Right kidney (tissue), 1 donor: ENCODE results near the gene MAD1L1.
A peak's percentile ranks its signal among the peaks of the same experiment; 100 is the strongest.

Source experiments
- DNase-seq: peaks from one replicate; pipeline ENCODE4 v3.0.0-alpha.2; 2016

Gene MAD1L1

DNA sequence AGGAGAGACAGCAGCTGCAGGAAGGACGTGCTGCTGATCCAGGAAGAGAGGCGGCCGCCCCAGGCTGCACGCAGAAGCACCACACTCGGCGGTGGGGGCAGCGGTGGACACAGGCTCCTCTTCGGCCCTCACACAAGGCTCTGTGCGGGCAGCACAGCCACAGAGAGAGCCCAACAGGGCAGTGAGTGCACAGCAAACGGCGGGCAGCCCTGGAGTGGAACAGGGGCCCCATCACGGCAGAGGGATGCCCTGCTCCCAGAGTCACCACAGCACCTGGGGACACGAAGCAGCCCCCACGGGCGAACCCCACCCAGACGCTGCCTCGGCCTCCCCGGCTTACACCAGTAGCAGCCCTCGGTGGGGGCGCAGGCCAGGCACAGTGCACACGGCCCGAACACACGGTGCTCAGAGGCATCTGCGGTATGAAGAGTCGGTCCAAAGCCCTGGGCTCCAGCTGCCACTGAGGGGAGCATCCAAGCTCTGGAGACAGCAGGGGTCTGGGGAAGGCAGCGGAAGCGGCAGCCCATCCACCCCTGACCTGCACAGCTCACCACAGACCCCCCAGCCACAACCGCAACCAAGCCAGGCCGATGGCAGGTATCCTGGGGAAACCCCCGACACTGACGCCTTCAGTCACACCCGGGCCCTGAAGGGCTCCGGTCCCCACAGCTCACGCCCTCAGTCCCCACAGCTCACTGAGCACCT is 26.1 kb upstream of the MAD1L1 start:
- no peak for DNase-seq

DNA sequence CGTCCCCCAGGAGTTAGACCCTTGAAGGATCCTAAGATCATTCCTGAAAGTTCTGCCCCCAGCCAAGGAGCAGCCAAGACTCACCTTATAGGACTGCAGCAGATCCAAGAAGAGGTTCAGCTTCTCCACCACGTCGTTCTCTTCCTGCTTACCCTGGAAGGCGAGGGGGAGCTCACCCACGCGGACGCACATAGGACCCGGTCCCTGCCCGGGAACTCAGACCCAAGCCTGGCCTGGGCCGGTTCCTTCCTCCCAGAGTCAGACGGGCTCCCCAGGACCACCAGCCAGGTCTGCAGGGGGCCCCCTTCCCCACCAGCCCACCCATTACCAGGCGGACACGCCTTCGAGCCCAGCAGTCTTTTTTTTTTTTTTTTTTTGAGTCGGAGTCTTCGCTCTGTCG is 24.9 kb upstream of the MAD1L1 start:
- no peak for DNase-seq

DNA sequence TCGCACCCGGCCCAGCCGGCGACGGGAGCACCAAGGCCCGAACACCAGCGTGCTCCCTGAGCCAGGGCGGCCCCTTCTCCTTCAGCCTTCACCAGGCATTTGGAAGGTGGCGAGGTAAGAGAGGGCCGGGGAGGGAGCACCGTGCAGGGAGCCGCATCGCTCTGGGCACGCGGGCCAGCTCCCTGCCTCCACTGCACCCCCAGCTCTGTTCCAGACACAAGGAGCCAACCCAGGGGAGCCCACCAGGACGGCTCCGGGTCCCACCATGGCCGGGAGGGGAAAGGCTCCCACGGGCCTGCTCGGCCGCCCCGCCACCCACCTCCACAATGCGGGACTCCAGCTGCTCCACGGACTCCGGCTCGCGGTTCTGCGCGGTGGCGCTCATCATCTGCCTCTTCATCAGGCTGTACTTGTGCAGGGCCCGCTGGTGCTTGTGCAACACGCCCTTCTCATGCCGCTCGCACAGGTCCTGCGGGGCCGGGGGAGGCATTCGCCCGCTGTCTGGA is 24.4 kb upstream of the MAD1L1 start:
- DNase-seq = no peak

DNA sequence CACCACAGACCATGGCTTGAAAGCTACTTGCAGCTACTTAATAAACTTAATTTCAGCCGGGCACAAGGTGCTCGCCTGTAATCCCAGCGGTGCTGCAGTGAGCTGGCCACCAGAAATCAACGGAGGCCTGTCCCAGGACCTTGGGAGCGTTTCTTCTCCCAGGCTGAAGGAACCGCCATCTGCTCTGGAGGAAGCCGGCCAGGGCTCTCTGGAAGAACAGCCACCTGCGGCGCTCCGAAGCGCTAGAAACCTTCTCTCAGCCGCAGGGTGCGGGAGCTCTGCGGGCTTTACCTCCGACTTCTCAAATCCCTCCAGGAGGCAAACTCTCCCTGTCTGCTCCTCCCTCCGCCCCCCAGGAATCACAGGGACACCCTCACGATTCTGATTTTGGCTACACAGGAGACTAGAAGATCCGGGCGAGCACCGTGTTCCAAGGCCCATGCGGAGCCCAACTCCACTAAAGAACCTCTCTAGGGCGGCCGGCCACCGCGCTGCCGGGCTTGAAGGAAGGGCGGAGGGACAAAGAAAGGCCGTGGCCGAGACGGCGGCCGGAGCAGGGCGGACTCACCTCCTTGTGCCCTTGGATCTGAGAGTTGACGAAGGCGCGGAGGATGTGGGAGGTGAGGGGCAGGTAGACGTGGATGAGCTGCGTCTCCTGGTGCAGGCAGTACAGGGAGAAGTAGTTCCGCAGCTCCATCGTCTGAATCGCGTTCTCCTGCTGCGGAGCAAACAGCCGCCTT is 23.7 kb upstream of the MAD1L1 start:
- no peak for DNase-seq

DNA sequence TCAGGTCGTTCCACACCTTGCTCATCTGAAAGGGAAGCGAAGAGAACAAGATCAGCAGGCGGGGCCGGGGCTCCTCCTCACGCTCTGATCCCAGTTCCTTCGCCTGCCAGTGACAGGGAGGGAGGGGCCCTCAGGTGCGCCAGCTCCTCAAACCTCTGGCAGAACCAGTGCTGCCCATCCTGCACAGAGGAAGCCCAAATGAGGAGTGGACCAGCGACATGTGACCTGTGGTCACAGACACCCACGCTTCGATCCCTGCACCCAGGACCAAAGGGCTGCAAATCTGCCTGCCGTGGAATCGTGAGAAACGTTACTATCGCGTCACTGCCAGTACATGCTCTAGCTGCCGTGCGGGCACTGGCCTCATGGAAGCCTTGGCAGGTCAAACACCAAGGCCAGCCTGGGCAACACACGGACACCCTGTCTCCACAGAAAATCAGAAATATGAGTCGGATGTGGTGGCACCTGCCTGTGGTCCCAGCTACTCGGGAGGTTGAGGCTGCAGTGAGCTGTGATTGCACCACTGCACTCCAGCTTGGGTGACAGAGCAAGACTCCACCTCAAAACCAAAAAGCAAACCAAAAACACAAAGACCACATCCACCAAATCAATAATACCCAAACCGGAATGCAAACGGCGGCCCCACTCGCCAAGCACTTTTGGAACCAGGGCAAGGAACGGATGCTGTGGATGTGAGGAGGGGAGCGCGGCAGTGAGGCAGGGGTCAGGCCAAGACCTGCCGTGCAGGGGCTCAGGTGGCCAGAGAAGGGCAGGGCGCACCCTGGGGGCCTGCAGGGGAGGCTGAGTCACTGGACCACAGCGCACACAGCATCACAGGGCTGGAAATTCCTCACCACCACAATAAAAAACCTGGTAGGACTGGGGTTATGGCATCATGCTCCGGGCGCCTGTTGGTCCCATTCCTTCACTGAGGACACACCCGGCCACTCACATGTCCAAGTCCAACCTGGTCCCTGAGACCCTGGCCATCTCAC is 22.7 kb upstream of the MAD1L1 start:
- no peak for DNase-seq

DNA sequence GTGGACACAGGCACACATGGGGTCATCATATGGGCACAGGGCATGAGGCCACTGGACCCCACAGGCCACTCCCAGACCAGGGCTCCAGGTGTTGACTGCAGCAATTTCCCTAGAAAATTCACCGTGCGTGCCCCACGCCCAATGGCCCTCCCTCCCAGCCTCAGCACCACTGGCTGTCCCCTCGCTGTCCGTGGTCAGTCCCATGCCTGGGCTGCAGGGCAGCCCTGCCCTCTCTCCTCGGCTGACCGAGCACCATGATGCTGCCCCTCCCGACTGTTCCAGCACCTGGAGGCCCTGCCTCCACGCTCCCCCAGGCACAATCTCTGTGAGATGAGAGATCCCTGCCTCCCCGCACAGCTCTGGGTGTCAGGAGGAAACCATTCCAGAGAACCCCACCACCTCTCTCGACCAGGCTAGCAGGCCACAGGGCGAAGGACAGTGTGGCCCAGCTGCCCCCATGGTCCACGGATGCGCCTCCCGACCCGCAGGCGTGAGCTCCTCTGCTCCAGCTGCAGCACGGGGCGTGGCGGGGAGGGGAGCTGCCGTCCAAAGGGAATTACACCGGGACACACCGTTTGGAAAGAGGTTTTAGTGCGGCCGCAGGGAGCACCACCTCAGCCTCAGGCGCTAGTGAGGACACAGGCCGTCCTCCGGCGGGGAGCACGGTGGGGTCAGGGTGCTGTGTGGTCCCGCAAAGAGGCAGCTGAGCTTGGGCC is 21.8 kb upstream of the MAD1L1 start:
- no peak for DNase-seq

DNA sequence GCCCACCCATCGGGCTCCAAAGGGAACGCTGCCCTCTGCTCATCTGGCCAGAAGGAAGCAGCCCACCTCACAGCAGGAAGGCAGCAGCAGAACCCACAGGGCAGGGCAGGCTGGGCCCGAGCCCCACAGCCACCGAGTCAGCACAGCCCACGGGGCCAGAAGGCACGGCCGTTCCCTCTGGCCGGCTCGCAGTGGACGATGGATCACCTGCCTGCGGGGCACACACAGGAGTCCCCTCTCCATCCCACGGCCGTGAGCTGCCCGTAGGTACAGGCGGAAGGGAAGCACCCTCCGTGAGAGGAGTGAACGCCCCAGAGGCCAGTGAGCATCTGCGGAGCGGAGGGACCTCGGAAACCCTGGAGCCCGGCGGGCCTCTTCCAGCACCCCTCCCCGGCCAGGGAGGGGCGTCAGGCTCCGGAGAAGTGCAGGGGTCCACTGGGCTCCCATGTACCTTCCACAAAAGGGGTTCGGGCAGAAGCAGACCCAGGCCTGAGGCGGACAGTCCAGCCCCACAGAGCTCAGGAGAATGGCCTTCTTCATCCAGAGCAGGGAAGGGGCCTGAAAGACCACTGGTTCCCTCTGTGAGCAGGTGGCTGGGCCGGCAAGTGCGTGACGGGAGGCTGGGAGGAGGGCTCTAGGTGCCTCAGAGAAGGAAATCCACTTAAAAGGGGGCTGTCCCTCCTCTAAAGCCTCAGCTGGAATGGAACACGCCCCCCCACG is 20.9 kb upstream of the MAD1L1 start:
- DNase-seq = no peak

DNA sequence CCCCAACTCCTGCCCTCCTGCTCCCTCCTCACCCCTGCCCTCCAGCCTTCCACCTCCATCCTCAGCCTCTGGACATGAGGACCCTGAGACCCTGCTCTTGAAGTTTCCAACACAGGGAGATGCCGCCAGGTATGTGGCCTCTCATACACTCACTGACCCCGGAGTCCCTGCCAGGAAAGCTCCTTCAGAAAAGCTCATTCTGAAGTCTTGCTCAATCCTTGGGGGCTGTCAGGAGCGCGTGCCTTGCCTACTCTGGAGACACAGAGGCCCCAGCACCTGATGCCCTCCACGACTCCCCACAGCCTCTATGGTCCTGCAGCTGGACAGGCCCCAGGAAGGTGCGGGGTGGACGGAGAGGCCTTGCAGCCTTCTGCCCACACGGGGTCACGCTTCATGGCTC is 20.3 kb upstream of the MAD1L1 start:
- DNase-seq = no peak

DNA sequence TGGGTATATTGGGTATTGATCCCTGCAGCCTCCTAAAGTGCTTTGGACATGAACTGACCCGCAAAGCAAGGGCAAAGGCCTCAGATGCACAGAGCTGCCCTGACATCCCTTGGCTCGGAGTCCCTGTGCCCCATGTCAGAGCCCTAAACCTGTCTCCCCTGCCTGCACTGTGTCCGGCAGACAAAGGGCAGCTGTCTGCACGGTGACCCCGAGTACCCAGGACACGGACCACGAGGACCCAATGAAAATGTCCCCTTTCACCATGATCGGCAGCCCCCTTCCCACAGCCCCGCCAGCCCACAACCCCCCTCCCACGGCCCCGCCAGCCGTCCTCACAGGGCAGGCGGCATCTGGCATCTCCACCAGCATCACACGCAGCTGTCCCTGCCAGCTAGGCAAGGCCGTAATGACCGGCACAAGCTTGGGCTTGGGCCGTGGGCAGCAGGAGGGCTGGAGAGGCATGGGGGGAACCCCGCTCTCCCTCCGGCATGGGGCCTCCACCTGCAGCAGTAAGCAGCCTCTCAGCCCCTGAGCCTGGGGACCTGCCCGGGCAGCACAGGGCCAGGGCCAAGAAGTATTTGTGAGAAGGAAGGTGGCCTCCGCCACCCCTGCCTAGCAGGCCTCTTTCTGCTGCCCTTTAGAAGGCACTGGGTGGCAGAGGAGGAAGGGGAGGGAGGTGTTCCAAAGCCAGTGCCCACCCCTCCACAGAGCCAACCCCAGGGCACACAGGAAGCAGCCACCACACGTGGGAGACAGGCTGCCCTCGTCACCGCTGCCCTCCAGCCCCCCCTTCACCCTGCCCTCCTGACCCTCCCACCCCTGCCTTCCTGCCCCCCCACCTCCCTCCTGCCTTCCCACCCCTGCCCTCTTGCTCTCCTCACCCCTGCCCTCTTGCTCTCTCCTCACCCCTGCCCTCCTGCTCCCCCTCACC is 19.4 kb upstream of the MAD1L1 start:
- no peak for DNase-seq

DNA sequence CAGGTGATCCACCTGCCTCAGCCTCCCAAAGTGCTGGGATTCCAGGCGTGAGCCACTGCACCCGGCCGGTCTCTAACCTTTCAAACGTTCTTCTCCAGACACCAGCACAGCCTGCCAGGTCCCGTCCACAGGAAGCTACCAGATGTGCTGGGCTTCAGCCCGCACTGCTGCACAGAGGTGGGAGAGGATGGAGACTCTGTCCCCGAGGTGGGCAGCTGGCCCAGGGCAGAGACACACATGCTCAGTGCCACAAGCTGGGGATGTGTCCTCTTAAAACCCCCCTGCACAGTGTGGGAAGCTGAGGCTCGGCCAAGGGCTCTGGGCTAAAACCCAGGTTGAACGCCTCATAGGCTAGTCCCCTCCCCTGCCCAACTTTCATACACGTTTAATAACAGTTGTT is 18.6 kb upstream of the MAD1L1 start:
- no peak for DNase-seq

DNA sequence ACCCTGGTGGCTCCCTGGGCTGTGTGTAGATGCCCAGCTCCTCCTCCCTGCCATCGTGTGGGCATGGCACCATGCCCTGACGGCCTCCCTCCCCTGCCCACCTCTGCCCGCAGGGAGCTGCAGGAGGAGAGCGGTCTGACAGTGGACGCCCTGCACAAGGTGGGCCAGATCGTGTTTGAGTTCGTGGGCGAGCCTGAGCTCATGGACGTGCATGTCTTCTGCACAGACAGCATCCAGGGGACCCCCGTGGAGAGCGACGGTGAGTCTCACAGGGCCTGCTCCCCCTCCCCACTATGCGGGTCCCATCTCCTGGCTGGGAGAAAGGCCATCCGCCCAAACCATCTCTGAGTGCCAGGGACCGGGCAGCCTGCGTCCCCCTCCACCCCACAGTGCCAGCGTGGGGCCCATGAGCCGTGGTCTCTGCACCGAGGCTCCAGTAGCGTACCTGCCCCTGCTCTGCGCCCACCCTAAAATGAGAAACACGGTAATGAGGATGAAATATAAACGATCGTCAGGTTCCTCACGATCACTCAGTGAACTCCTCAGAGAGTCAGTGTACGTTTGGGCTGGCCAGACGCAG is 17.1 kb upstream of the MAD1L1 start:
- no peak for DNase-seq

DNA sequence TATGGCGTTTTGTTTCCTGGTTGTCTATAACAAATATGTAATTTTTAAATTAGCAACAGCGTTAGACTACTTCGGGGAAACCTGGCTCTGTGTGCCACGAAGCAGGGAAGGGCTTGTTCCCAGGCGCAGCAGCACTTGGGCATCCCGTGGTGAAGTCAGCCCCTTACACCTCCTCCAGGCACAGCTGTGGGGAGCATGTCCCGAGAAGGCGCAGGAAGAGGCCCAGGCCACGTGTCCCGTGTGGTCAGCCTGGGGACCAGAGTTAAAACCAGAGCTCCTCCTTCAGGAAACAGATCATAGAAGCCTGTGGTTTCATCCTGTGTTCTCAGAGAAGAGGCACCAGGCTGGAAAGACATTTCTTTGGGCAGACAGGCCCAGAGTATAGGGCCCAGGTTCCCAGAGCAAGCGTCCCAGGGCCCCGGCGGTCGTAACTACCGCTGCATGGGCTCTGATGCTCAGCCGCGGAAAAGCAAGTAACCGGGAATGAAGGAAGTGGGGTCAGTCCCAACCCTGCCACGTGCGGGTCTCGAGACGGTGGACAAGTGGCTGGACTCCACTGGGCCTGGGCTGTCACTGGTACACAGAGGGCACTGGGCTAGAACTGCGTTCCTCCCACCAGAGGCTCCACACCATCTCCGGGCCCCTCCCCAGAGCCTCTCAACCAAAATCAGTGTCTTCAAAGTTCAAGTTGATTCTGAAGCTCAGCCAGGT is 16.4 kb upstream of the MAD1L1 start:
- DNase-seq = no peak

DNA sequence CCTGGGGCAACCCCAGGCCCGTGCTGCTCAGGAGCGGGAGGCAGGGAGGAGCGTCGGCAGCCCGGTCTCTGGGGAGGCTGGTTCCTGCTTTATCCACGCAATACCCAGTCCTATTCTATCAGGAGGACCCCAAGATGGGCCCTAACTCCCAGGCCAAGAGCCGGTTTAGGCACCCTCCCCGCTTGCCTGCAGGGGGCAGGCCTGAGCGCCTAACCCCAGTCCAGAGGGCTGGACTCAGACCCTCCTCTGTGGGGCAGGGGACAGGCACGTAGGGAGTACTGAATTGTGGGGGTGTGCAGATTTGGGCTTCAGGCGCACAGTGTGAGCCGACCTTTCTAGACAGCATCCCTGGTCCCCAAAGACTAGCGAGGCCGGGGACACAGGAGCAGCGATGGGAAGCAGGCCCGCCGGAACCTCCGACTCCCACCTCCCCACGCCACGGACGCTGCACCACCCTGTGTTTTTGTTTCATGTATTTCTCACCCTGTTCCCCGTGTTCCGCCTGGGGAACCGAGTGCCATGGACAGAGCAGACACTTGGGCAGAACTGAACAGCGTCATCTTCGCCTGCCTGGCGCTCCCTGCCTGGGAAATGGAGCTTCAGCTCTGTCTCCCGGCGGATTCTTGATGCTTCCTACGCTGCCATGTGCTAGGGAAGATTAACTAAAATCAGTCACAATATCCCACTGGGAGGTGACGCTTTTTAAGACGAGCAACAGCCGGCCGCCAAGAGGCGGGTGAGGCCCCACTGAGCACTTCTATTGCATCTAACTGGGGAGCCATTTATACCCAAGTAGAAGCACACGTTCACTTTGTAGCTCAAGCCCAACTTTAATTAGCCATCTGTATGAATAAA is 14.6 kb upstream of the MAD1L1 start:
- DNase-seq = peak; percentile 39

DNA sequence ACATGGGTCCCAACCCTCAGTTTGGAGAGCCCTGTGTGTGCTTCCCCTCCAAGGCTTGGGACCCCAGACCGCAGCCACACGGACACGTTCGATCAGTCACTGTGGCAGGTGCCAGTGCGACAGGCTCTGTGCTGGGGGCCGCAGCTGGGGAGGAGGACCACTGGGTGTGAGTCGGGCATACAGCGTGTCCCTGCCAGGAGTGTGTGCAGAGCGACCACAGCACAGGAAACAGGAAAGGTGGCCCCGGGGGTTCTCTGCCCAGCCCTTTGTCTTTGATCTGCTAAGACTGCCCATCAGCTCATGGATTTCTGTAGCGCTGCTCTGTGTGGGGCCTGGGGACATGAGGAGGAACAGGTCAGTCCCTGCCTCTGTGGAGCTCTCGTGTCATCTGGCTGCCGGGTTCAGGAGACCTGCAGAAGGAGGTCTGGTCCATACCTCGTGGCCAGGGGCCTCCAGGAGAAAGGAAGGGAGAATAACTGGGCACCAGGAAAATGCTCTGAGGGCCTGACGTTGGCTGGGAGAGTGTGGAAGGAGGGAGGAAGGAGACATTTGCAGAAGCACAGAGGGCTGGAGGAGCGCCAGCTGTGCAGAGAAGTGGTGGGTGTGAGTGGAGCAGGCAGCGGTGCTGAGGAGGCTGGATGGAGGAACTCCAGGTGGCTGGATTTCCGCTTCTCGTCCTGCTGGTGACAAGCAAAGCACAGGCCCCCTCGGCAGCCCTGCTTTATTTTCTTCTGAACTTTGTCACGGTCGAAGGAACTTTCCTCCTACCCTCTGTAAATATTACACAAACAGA is 13.3 kb upstream of the MAD1L1 start:
- DNase-seq = peak; percentile 31

DNA sequence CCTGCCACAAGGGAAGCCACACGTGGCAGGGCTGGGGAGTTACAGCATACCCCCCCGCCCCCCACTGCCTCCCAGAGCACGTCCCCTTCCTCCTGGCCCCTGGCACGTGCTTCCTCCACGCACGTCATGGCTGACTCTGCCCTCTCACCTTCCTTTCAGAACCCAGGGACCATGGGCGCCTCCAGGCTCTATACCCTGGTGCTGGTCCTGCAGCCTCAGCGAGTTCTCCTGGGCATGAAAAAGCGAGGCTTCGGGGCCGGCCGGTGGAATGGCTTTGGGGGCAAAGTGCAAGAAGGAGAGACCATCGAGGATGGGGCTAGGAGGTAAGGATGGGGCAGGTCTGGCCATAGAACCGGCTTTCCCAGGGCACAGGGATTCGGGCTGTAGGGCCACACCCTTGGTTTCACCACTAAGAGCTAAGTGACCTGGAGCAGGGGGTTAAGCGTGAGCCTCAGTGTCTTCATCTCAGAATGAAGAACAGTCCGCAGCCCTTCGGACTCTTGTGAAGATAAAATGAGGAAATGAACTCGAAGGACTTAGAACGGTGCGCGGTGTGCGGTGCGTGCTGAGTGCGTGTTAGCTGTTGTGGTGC is 11.8 kb upstream of the MAD1L1 start:
- DNase-seq = no peak

DNA sequence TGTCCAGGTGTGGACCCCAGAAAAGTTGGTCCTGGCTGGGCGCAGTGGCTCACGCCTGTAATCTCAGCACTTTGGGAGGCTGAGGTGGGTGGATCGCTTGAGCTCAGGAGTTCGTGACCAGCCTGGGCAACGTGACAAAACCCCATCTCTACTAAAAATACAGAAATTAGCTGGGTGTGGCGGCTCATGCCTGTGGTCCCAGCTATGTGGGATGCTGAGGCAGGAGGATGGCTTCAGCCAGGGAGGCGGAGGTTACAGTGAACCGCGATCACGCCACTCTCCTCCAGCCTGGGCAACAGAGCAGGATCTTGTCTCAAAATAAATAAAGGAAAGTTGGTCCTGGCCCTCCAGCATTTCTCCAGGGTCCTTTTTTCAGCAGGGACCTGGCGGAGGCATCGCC is 10.7 kb upstream of the MAD1L1 start:
- no peak for DNase-seq
